GM12878 (cell line): Measurements from ENCODE around the gene EIF1AD. TPM values are rescaled to one million over a fixed set of nuclear protein-coding genes. Genes with fewer than 3 reads are reported as not detected.

Source experiments
- ATAC-seq: fragments of 200-7000 bp; cut with Tn5 transposase; 3 replicates; pipeline ENCODE4 v1.9.1; 2020; ENCODE audit warnings: mild to moderate bottlenecking, moderate library complexity
- BruUV-seq: library from RNA; stranded (reverse); fragments of 400-500 nt; replicated peaks from 2 replicates; lab custom pipeline; 2021; lab: Mats Ljungman, UMichigan
- CTCF ChIA-PET: fragments of 300-600 bp; sonication (Branson Sonifier 250); formaldehyde crosslinking; extraction: SDS; loops from one replicate; lab custom pipeline; 2021; ENCODE audit warnings: inconsistent platforms; lab: Yijun Ruan, JAX
- POLR2A ChIA-PET: fragments of 350-600 bp; formaldehyde crosslinking; extraction: SDS; loops from one replicate; lab custom pipeline; 2021; ENCODE audit warnings: inconsistent platforms; lab: Charles Lee
- RAD21 ChIA-PET: fragments of 300-600 bp; sonication (Branson Sonifier 250); formaldehyde crosslinking; loops from one replicate; lab custom pipeline; 2023; ENCODE audit warnings: antibody characterized with exemption; ENCODE audit not compliant: unreplicated experiment; lab: Charles Lee
- SMC1A ChIA-PET: fragments of 300-600 bp; sonication (Branson Sonifier 250); formaldehyde crosslinking; loops from one replicate; lab custom pipeline; 2023; ENCODE audit not compliant: unreplicated experiment, uncharacterized antibody; lab: Charles Lee
- DNase-seq: peaks from one replicate; pipeline ENCODE4 v3.0.0-alpha.2; 2011; ENCODE audit warnings: low read depth, low spot score
- FAIRE-seq: peaks from 3 replicates; lab custom pipeline; 2011; peaks lifted over from hg19 to GRCh38; lab: Jason Lieb, UNC
- H2AFZ ChIP-seq: 2 replicates; pipeline ENCODE4 v1.6.0; 2011; ENCODE audit warnings: low read depth, low read length, control low read depth; ENCODE audit not compliant: control insufficient read depth
- H3K27ac ChIP-seq: 2 replicates; pipeline ENCODE4 v1.5.1; 2011; ENCODE audit warnings: control low read depth; ENCODE audit not compliant: control insufficient read depth, insufficient read depth
- H3K27me3 ChIP-seq, 2 experiments: replicated peaks in 1 of 2; 2 replicates each; pipeline versions ENCODE4 v1.6.0 to v1.6.1; 2011; ENCODE audit warnings: low read length in 1 of 2; ENCODE audit not compliant: control insufficient read depth in 2 of 2, insufficient read depth in 2 of 2
- H3K36me3 ChIP-seq, 2 experiments: 2 replicates each; pipeline ENCODE4 v1.5.1; 2011; ENCODE audit warnings: low read length in 1 of 2; ENCODE audit not compliant: control insufficient read depth in 2 of 2, insufficient read depth in 2 of 2
- H3K4me1 ChIP-seq: 2 replicates; pipeline ENCODE4 v1.6.1; 2011; ENCODE audit warnings: mild to moderate bottlenecking, low read length, moderate library complexity, mixed read lengths; ENCODE audit not compliant: control insufficient read depth, insufficient read depth
- H3K4me2 ChIP-seq: 2 replicates; pipeline ENCODE4 v1.6.0; 2011; ENCODE audit warnings: control low read depth; ENCODE audit not compliant: control insufficient read depth, insufficient read depth
- H3K4me3 ChIP-seq: fragments of 200-600 bp; sonication (generic); 2 replicates; pipeline ENCODE4 v1.5.1; 2016
- H3K79me2 ChIP-seq: 2 replicates; pipeline ENCODE4 v1.6.0; 2011; ENCODE audit warnings: low read length; ENCODE audit not compliant: control insufficient read depth, insufficient read depth
- H3K9ac ChIP-seq: 2 replicates; pipeline ENCODE4 v1.8.0; 2011; ENCODE audit warnings: low read length, control low read depth, mixed read lengths; ENCODE audit not compliant: control insufficient read depth, insufficient read depth
- H3K9me3 ChIP-seq: replicated peaks from 3 replicates; pipeline ENCODE4 v1.5.1; 2011; ENCODE audit warnings: mild to moderate bottlenecking, low read length; ENCODE audit not compliant: control insufficient read depth, insufficient read depth
- H4K20me1 ChIP-seq: 2 replicates; pipeline ENCODE4 v1.6.0; 2011; ENCODE audit not compliant: control insufficient read depth, insufficient read depth
- EED ChIP-seq: sonication (generic); IDR thresholded peaks from 2 replicates; pipeline ENCODE4 v1.6.1; 2016; ENCODE audit warnings: antibody characterized with exemption, low read depth
- ETV6 ChIP-seq, 2 experiments: fragments of 450-650 bp in 1 of 2; IDR thresholded peaks in 1 of 2; conservative IDR thresholded peaks in 1 of 2; 2 replicates each; pipeline ENCODE4 v1.6.1; 2014; ENCODE audit warnings: antibody characterized with exemption in 1 of 2, borderline replicate concordance in 1 of 2, low read depth in 1 of 2, mild to moderate bottlenecking in 1 of 2, moderate library complexity in 1 of 2
- IKZF2 ChIP-seq, 2 experiments: fragments of 450-650 bp; IDR thresholded peaks; 2 replicates each; pipeline ENCODE4 v1.6.1; 2017; ENCODE audit warnings: mild to moderate bottlenecking in 2 of 2, moderate library complexity in 2 of 2
- MTA2 ChIP-seq: fragments of 450-650 bp; IDR thresholded peaks from 2 replicates; pipeline ENCODE4 v1.6.1; 2016; ENCODE audit warnings: low read depth, mild to moderate bottlenecking, moderate library complexity
- NFYB ChIP-seq: IDR thresholded peaks from 2 replicates; pipeline ENCODE4 v1.6.1; 2011; ENCODE audit warnings: low read depth, mild to moderate bottlenecking, low read length, improper control_type of control experiment, moderate library complexity; ENCODE audit not compliant: insufficient read depth
- PKNOX1 ChIP-seq: fragments of 450-650 bp; IDR thresholded peaks from 2 replicates; pipeline ENCODE4 v1.6.1; 2016; ENCODE audit warnings: mild to moderate bottlenecking
- POLR2AphosphoS5 ChIP-seq: IDR thresholded peaks from 2 replicates; pipeline ENCODE4 v1.6.1; 2011; ENCODE audit warnings: mild to moderate bottlenecking, low read length, inconsistent platforms
- RAD51 ChIP-seq: fragments of 450-650 bp; IDR thresholded peaks from 2 replicates; pipeline ENCODE4 v1.6.1; 2016; ENCODE audit warnings: moderate library complexity, mild to moderate bottlenecking, inconsistent platforms
- SMAD1 ChIP-seq: fragments of 450-650 bp; IDR thresholded peaks from 2 replicates; pipeline ENCODE4 v1.6.1; 2018; ENCODE audit warnings: mild to moderate bottlenecking, low read depth; ENCODE audit not compliant: partially characterized antibody
- SMAD5 ChIP-seq: IDR thresholded peaks from 2 replicates; pipeline ENCODE4 v1.6.1; 2016; ENCODE audit warnings: antibody characterized with exemption, low read depth
- SREBF2 ChIP-seq: IDR thresholded peaks from 2 replicates; pipeline ENCODE4 v1.6.1; 2012; ENCODE audit warnings: mild to moderate bottlenecking, low read length
- SUPT20H ChIP-seq: IDR thresholded peaks from 2 replicates; pipeline ENCODE4 v1.6.1; 2011; ENCODE audit warnings: low read depth, mild to moderate bottlenecking, low read length, moderate library complexity, borderline replicate concordance; ENCODE audit not compliant: control insufficient read depth
- TCF3 ChIP-seq: IDR thresholded peaks from 2 replicates; pipeline ENCODE4 v1.6.1; 2012; ENCODE audit warnings: low read depth, mild to moderate bottlenecking, low read length, borderline replicate concordance; ENCODE audit not compliant: insufficient read depth
- WRNIP1 ChIP-seq: IDR thresholded peaks from 2 replicates; pipeline ENCODE4 v1.6.1; 2011; ENCODE audit warnings: low read depth, low read length, improper control_type of control experiment, borderline replicate concordance
- ZBTB4 ChIP-seq: fragments of 450-650 bp; formaldehyde crosslinking; IDR thresholded peaks from 2 replicates; pipeline ENCODE4 v1.4.0; 2022; ENCODE audit warnings: mild to moderate bottlenecking, moderate library complexity
- WGBS: methylation state at CpG from one replicate; pipeline ENCODE4 v1.1.6; 2016; ENCODE audit warnings: low lambda C conversion rate; ENCODE audit not compliant: insufficient replicate concordance, insufficient coverage; ENCODE audit errors: missing lambda C conversion rate; 5-methylcytosine and 5-hydroxymethylcytosine counted together
- in situ Hi-C: fragments of 300-500 bp; cut with MboI; formaldehyde crosslinking; loops from 9 replicates; pipeline ENCODE4 v1.14.3; 2018; ENCODE audit warnings: mixed read lengths
- intact Hi-C: fragments of 100-400 bp; cut with micrococcal nuclease; formaldehyde crosslinking; loops from one replicate; pipeline ENCODE4 v1.14.2; 2022; ENCODE audit not compliant: unreplicated experiment
- polyA plus RNA-seq, 11 experiments: library from polyadenylated mRNA; depleted of rRNA in 4 of 11; unstranded in 6 of 11; stranded (reverse) in 5 of 11; fragments of >200 nt; fragmentation: Nextera tagmentation in 4 of 11; fragmentation: Illumina TruSeq in 1 of 11; extraction: Ambion mirVana in 4 of 11; extraction: Trizol in 1 of 11; gene quantifications; 1 replicate in 1 of 11; 2 replicates in 10 of 11; pipeline versions ENCODE4 v1.2.1 to v1.2.3, GENCODE V29; 2011 to 2016; ENCODE audit warnings: inconsistent platforms in 2 of 11, missing spikeins in 2 of 11, low read depth in 1 of 11
- total RNA-seq, 4 experiments: library from RNA; depleted of rRNA in 3 of 4; stranded (reverse); fragments of >200 nt in 3 of 4; fragmentation: Illumina TruSeq in 1 of 4; extraction: Trizol in 1 of 4; gene quantifications; 2 replicates each; pipeline versions ENCODE4 v1.2.1 to v1.2.3, GENCODE V29; 2013 to 2021

EIF1AD gene
- total and polyA plus RNA-seq, 10 of the 15 experiments (the other 5 are each of a cell fraction or from before 2014, with no cell fraction given), result 31.6 to 56.8 (median 39.5) TPM

- no peaks in the 10 kb centered on the region for H3K4me1 ChIP-seq
- BruUV-seq, result no TSS peak
- TF ChIP-seq WRNIP1 (no peak), SMAD5 (no peak), ETV6 (conservative IDR thresholded peaks at IDR 0.05 in 1 of 2, IDR thresholded peaks at IDR 0.05 in 1 of 2; ENCODE audit: borderline replicate concordance in 1 of 2, low read depth in 1 of 2) (no peak), SMAD1 (no peak), IKZF2 (IDR thresholded peaks at IDR 0.05) (no peak), PKNOX1 (no peak), RAD51 (no peak), ZBTB4 (no peak), MTA2 (no peak), POLR2AphosphoS5 (no peak), SREBF2 (no peak), TCF3 (no peak), SUPT20H (no peak), NFYB (no peak), EED (no peak)
- TF ChIP-seq, all 136 proteins: peak for 0
- Histone ChIP-seq H3K36me3 (no peaks in the 10 kb centered on the region), H3K79me2 (no peaks in the 10 kb centered on the region), H3K4me2 (no peak overlapping the region), H2AFZ (no peak overlapping the region), H3K27ac (no peak overlapping the region), H3K9ac (no peak overlapping the region), H4K20me1 (no peaks in the 10 kb centered on the region), H3K27me3 (peaks cover 3 to 7% of the 10 kb centered on the region in 2 experiments), H3K4me3 (no peak overlapping the region), H3K9me3 (no peaks in the 10 kb centered on the region)
- WGBS, result 71% methylated on average over 6 of the region's 6 CpGs
- ChIA-PET SMC1A (no interaction called here), RAD21 (no interaction called here), POLR2A (interaction anchor here (0.6 kb wide), 1 partner anchor 24 kb away, joined by 3 read pairs; no protein-coding TSS in a partner anchor), CTCF (no interaction called here)
- intact Hi-C loops, result no loop called here
- DNase-seq (no peak), ATAC-seq (no peak), FAIRE-seq (no peak)
- in situ Hi-C loops, result no loop called here
These were observed 13.0 kb upstream of the EIF1AD start for GRCh38 chr11:66014804-66015453.
